Esophagus (tissue), 2 donors: ENCODE data around the gene LIFR. TPM values are rescaled to one million over a fixed set of nuclear protein-coding genes. Genes with fewer than 3 reads are reported as not detected.

Source experiments
- H3K27ac ChIP-seq, 2 donors: one replicate each; pipeline ENCODE4 v1.5.1; 2013; ENCODE audit warnings: low read depth in 2 of 2, mild to moderate bottlenecking in 2 of 2, inconsistent platforms in 1 of 2, low read length in 1 of 2, moderate library complexity in 1 of 2
- H3K27me3 ChIP-seq, 2 donors: one replicate each; pipeline ENCODE4 v1.6.1; 2013; ENCODE audit warnings: low read length in 2 of 2, control low read depth in 1 of 2, mild to moderate bottlenecking in 1 of 2; ENCODE audit not compliant: insufficient read depth in 2 of 2, control insufficient read depth in 1 of 2
- H3K36me3 ChIP-seq, 2 donors: one replicate each; pipeline ENCODE4 v1.6.1; 2013; ENCODE audit warnings: low read length in 1 of 2; ENCODE audit not compliant: control insufficient read depth in 2 of 2, insufficient read depth in 2 of 2
- H3K4me1 ChIP-seq, 2 donors: one replicate each; pipeline ENCODE4 v1.6.1; 2013; ENCODE audit warnings: low read length in 1 of 2; ENCODE audit not compliant: control insufficient read depth in 2 of 2, insufficient read depth in 2 of 2
- H3K4me3 ChIP-seq, 2 donors: one replicate each; pipeline ENCODE4 v1.5.1; 2013; ENCODE audit warnings: low read length in 2 of 2, mild to moderate bottlenecking in 2 of 2, low read depth in 1 of 2, moderate library complexity in 1 of 2
- H3K9me3 ChIP-seq, 2 donors: one replicate each; pipeline ENCODE4 v1.6.1; 2013; ENCODE audit warnings: mild to moderate bottlenecking in 2 of 2, low read depth in 1 of 2, low read length in 1 of 2, moderate library complexity in 1 of 2; ENCODE audit not compliant: control insufficient read depth in 2 of 2, insufficient read depth in 1 of 2
- WGBS, 2 donors: extraction: QIAGEN DNeasy Blood & Tissue Kit; methylation state at CpG; one replicate each; pipeline ENCODE4 v1.1.7; 2013; 5-methylcytosine and 5-hydroxymethylcytosine counted together
- polyA plus RNA-seq, 2 donors: library from polyadenylated mRNA; stranded (reverse); fragments of 200-250 nt; gene quantifications; one replicate each; pipeline ENCODE4 v1.2.3, GENCODE V29; 2013
- donor health status: healthy with polysubstance abuse.
- donor health status: Bipolar disorder and iron deficiency.

The LIFR gene
- polyA plus RNA-seq, 2 donors = 2.0 to 3.5 TPM

DNA sequence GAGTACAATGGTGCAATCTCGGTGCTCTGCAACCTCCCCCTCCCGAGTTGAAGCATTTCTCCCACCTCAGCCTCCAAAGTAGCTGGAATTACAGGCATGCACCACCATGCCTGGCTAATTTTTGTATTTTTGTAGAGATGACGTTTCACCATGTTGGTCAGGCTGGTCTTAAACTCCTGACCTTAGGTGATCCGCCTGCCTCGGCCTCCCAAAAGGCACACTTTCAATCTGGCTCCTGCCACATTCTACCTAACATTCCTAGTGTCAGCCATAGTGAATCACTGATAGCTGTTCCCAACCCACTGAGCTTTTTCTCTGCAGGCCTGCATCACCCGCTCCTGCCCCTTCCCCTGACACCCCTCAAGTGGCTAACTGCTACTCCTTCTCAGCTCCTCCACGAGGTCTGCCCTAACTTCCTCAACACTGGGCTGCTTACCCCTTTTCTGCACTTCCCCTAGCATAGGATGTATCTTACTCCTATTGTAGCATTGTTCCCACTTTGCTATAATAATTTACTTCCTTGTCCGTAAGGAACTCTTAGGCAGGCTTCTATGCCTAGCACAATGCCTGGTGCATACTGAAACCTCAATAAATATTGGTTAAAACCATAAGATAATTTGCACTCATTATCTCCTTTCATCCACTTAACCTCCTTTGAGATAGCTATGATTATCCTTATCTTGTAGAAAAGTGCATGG is 42.0 kb upstream of the LIFR start:
- Histone ChIP-seq H3K27ac (no peak overlapping the region), H3K9me3 (no peaks in the 10 kb centered on the region), H3K4me1 (no peaks in the 10 kb centered on the region), H3K36me3 (no peaks in the 10 kb centered on the region), H3K4me3 (no peak overlapping the region), H3K27me3 (no peaks in the 10 kb centered on the region)
- 86% methylated on average over 8 of the region's 8 CpGs for WGBS, 2 donors

DNA sequence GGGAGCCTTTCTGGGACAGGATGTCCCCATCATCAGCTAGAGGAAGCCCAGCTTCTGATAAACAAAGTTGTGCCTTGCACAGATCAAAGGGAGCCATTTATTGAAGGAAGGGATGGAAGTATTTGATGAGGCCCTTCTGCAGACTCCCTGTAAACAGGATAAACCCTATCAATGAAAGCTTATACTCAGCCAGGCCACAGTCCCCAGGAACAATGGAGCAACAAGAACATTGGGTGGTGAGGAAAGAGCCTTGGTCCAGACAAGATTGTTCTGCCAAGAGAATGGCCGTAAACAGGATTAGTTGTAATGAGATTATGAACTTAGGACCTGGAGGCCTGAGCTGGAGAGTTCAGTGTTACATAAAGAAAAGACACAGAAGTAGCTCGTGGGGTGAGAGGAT is 40.5 kb upstream of the LIFR start:
- WGBS, 2 donors = 67 to 79% methylated on average over 2 of the region's 2 CpGs
- H3K27me3 ChIP-seq = no peaks in the 10 kb centered on the region
- no peak overlapping the region for H3K27ac ChIP-seq
- no peaks in the 10 kb centered on the region for H3K36me3 ChIP-seq
- no peaks in the 10 kb centered on the region for H3K9me3 ChIP-seq
- H3K4me3 ChIP-seq = no peak overlapping the region
- no peaks in the 10 kb centered on the region for H3K4me1 ChIP-seq

GRCh38 chr5:38595132-38595745 is 38.8 kb upstream of the LIFR start:
- Histone ChIP-seq H3K4me3 (no peak overlapping the region), H3K9me3 (no peaks in the 10 kb centered on the region), H3K27ac (no peak overlapping the region), H3K36me3 (no peaks in the 10 kb centered on the region), H3K27me3 (no peaks in the 10 kb centered on the region), H3K4me1 (no peaks in the 10 kb centered on the region)
- 52 to 75% methylated on average over 5 of the region's 5 CpGs for WGBS, 2 donors

GRCh38 chr5:38593959-38594358 is 37.5 kb upstream of the LIFR start:
- no peak overlapping the region for H3K27ac ChIP-seq
- no peaks in the 10 kb centered on the region for H3K9me3 ChIP-seq
- no peaks in the 10 kb centered on the region for H3K36me3 ChIP-seq
- no peaks in the 10 kb centered on the region for H3K4me1 ChIP-seq
- WGBS, 2 donors = 77 to 80% methylated on average over 7 of the region's 7 CpGs
- no peak overlapping the region for H3K4me3 ChIP-seq
- no peaks in the 10 kb centered on the region for H3K27me3 ChIP-seq

DNA sequence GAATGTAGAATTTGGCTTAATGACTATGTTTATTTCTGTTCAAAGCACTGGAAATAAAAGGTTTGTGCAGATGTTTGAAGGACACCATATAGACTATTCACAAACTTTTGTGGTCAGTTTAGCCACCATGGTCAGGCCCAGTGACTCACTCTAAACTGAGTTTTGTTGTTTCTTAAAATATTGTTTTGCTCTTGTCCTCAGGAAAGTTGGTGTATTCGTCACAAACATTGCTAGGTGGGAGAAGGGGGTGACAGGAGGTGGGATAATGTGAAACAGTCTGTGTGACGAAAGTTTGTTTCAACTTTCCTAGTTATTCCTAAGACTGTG is 35.0 kb upstream of the LIFR start:
- 80 to 84% methylated on average over 2 of the region's 2 CpGs for WGBS, 2 donors

GRCh38 chr5:38590838-38591522 is 34.5 kb upstream of the LIFR start:
- Histone ChIP-seq H3K27me3 (no peaks in the 10 kb centered on the region), H3K9me3 (no peaks in the 10 kb centered on the region), H3K27ac (no peak overlapping the region), H3K36me3 (no peaks in the 10 kb centered on the region), H3K4me1 (no peaks in the 10 kb centered on the region), H3K4me3 (no peak overlapping the region)
- WGBS, 2 donors = 78 to 79% methylated on average over 2 of the region's 2 CpGs

More for the DNA sequence above, 35.0 kb upstream of the LIFR start:
- H3K27me3 ChIP-seq = no peaks in the 10 kb centered on the region
- no peak overlapping the region for H3K4me3 ChIP-seq
- no peaks in the 10 kb centered on the region for H3K9me3 ChIP-seq
- no peak overlapping the region for H3K27ac ChIP-seq
- no peaks in the 10 kb centered on the region for H3K36me3 ChIP-seq
- H3K4me1 ChIP-seq = no peaks in the 10 kb centered on the region

GRCh38 chr5:38589629-38590028 is 33.2 kb upstream of the LIFR start:
- no peaks in the 10 kb centered on the region for H3K36me3 ChIP-seq
- WGBS, 2 donors = 66 to 82% methylated on average over 4 of the region's 4 CpGs
- H3K4me3 ChIP-seq = no peak overlapping the region
- H3K27me3 ChIP-seq = no peaks in the 10 kb centered on the region
- H3K4me1 ChIP-seq = no peaks in the 10 kb centered on the region
- no peak overlapping the region for H3K27ac ChIP-seq
- no peaks in the 10 kb centered on the region for H3K9me3 ChIP-seq

DNA sequence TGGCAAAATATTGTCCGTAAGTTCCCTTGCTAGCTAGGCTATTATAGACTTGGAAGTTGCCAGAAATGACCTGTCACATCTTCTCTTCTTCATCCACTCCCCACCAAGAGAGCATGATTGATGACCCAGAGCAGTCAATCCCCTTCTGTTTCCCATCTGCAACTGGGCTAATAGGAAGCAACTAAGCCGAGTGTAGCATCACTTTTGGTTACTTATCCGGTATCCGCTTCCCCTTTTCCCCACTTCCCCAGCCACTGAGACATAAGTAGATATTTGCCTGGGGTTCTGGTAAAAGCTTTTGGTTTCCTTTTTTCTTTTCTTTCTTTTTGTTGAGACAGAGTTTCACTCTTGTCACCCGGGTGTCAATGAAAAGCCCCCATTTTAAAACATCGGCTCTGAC is 29.4 kb upstream of the LIFR start:
- Histone ChIP-seq H3K27ac (no peak overlapping the region), H3K4me1 (no peaks in the 10 kb centered on the region), H3K27me3 (no peaks in the 10 kb centered on the region), H3K4me3 (no peak overlapping the region), H3K36me3 (no peaks in the 10 kb centered on the region), H3K9me3 (no peaks in the 10 kb centered on the region)
- 80 to 83% methylated on average over 6 of the region's 6 CpGs for WGBS, 2 donors

DNA sequence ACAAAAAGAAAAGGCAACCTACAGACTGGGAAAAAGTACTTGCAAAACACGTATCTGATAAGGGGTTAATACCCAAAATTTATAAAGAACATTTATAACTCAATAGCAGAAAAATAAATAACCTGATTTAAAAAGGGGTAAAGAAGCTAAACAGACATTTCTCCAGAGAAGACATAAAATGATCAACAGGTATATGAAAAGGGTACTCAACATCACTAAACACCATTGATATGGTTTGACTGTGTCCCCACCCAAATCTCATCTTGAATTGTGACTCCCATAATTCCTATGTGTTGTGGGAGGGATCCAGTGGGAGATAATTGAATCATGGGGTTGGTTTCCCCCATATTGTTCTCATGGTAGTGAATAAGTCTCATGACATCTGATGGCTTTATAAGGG is 27.1 kb upstream of the LIFR start:
- Histone ChIP-seq H3K4me1 (no peaks in the 10 kb centered on the region), H3K27me3 (no peaks in the 10 kb centered on the region), H3K27ac (no peak overlapping the region), H3K9me3 (no peaks in the 10 kb centered on the region), H3K4me3 (no peak overlapping the region), H3K36me3 (no peaks in the 10 kb centered on the region)
- 86 to 92% methylated on average over 1 of the region's 1 CpG for WGBS, 2 donors

DNA sequence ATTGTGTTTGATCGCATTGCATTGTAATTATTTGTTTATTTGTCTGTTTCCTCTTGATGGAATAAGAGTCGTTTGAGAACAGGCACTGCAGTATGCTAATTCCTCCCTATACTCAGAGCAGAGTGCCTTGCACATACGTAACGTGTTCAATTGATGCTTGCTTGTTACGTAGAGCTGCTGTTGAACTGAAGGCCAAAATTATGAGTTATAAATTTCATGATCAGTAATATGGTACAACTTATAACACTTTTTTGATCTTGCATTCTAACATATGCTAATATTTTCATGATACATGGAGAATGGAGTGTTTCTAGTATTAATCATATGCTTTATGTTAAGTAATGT is 26.5 kb upstream of the LIFR start:
- H3K4me1 ChIP-seq = no peaks in the 10 kb centered on the region
- H3K36me3 ChIP-seq = no peaks in the 10 kb centered on the region
- 67 to 74% methylated on average over 5 of the region's 5 CpGs for WGBS, 2 donors
- no peaks in the 10 kb centered on the region for H3K9me3 ChIP-seq
- no peaks in the 10 kb centered on the region for H3K27me3 ChIP-seq
- no peak overlapping the region for H3K4me3 ChIP-seq
- H3K27ac ChIP-seq = no peak overlapping the region
